Rectal smooth muscle tissue (tissue), 1 donor: Measurements from ENCODE around the gene RPS6KC1.
A peak's percentile ranks its signal among the peaks of the same experiment; 100 is the strongest.
"Not testable (repeated sequence)": the region's sequence is repeated elsewhere in the genome, so short reads cannot be mapped to it uniquely, and the experiment has no call there.

Experiments
- H3K27ac ChIP-seq: one replicate; pipeline ENCODE4 v1.7.0; 2013; ENCODE audit warnings: low read depth, low read length, inconsistent platforms
- H3K27me3 ChIP-seq: one replicate; pipeline ENCODE4 v1.7.0; 2013; ENCODE audit warnings: low read length; ENCODE audit not compliant: control insufficient read depth, insufficient read depth
- H3K36me3 ChIP-seq: one replicate; pipeline ENCODE4 v1.7.0; 2013; ENCODE audit warnings: low read length; ENCODE audit not compliant: control insufficient read depth, insufficient read depth
- H3K4me1 ChIP-seq: one replicate; pipeline ENCODE4 v1.7.0; 2013; ENCODE audit warnings: low read length; ENCODE audit not compliant: control insufficient read depth, insufficient read depth
- H3K4me3 ChIP-seq: one replicate; pipeline ENCODE4 v1.7.0; 2013; ENCODE audit warnings: low read length
- H3K9ac ChIP-seq: one replicate; pipeline ENCODE4 v1.7.0; 2013; ENCODE audit warnings: low read length

Gene RPS6KC1

DNA sequence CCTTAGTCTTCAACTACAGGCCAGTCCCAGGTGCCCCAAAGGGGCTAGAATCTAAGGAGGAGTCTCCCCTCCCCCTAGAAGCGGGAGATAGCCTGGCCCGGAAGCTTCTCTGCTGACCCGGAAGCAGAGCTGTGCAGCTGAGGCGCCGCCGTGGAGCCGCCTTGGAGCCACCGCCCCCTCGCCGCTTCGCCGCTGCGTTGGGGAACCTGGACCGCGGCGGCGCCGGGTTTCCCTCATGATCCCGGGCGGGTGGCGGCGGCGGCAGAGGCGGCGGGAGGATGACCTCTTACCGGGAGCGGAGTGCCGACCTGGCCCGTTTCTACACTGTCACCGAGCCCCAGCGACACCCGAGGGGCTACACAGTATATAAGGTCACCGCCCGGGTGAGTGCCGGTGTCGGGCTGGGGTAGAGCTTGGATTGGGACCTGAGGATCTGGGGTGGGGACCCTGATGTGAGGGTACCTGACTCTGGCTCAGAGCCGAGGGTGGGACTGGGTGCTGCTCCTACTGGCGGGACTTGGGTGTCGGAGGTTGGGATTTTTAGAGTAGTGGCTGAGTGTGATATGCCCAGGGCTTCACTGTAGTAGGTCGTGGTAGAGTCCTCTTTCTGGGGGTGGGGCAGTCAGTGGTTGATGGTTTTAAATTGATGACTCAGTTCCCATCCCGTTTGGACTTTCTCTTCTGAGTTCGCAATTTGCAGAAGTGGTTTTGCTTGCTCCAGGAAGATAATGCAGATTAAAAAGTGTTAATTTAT is at the start of gene RPS6KC1:
Gene RPS6KC1 (plus strand): TSS at position 115 of the 754 bp plus-strand sequence. CDS start 164 bp downstream, at position 279.
- Histone ChIP-seq H3K4me3 (peak within 1 kb of the TSS; percentile 95), H3K27ac (peak within 1 kb of the TSS; percentile 83), H3K27me3 (peaks cover 4% of the 10 kb centered on the region), H3K36me3 (no peaks in the 10 kb centered on the region), H3K9ac (peak within 1 kb of the TSS; percentile 68), H3K4me1 (peaks cover 8% of the 10 kb centered on the region)

- Histone ChIP-seq H3K36me3 (peaks cover 6% of the 10 kb centered on the region), H3K27me3 (no peaks in the 10 kb centered on the region), H3K9ac (no peak overlapping the region), H3K27ac (no peak overlapping the region), H3K4me1 (no peaks in the 10 kb centered on the region), H3K4me3 (no peak overlapping the region)
Observed at GRCh38 chr1:213003256-213003655, 47.8 kb upstream of the RPS6KC1 start.

GRCh38 chr1:213008564-213008963 is 42.5 kb upstream of the RPS6KC1 start:
- Histone ChIP-seq H3K36me3 (peaks cover 7% of the 10 kb centered on the region), H3K27ac (no peak overlapping the region), H3K9ac (no peak overlapping the region), H3K4me1 (no peaks in the 10 kb centered on the region), H3K4me3 (no peak overlapping the region), H3K27me3 (no peaks in the 10 kb centered on the region)

GRCh38 chr1:213014642-213015041 is 36.4 kb upstream of the RPS6KC1 start:
- Histone ChIP-seq H3K4me1 (peaks cover 8% of the 10 kb centered on the region), H3K27me3 (no peaks in the 10 kb centered on the region), H3K4me3 (peak overlapping the region; percentile 98), H3K9ac (peak overlapping the region; percentile 83), H3K27ac (peak overlapping the region; percentile 91), H3K36me3 (peaks cover 4% of the 10 kb centered on the region)

- peak within 1 kb of the TSS; percentile 91 for H3K27ac ChIP-seq
Observed at GRCh38 chr1:213015099-213016050, 35.7 kb upstream of the RPS6KC1 start, which contains the start of gene ANGEL2. Gene ANGEL2, minus strand, starts transcription at chr1:213015867. Its CDS starts 196 bp downstream, at chr1:213015671.

DNA sequence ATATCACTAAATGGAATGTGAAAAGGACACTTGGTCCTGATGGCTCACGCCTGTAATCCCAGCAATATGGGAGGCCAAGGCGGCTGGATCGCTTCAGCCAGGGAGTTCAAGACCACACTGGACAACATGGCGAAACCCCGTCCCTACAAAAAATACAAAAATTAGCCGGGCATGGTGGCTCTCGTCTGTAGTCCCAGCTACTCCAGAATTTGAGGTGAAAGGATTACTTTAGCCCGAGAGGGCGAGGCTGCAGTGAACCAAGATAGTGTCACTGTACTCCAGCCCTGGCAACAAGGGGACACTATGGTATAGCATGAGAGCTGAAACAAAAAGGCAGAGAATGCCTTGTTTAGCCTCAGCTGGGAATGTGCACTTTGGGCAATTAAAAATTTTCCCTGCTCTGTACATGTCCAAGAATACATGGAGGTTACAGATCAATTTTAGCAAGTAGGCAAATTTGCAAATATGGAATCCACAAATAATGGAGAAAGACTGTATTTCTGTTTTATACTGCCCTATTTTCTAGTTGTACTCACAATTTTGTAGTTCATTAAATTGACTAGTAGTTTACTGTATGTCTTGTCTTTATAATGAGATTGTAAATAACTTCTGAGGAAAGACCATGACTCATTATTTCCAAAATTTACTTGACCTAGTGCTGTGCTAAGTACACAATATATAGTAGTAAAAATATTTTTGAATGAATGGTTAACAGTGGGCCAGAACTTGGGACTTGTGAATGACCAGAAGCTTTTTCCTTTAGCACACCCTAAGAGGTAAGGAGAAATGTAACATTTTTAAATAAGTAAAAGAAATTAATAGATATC is 33.4 kb upstream of the RPS6KC1 start:
- Histone ChIP-seq H3K27ac (no peak overlapping the region), H3K36me3 (no peaks in the 10 kb centered on the region), H3K4me1 (peaks cover 8% of the 10 kb centered on the region), H3K4me3 (no peak overlapping the region), H3K9ac (no peak overlapping the region), H3K27me3 (no peaks in the 10 kb centered on the region)

More at GRCh38 chr1:213015099-213016050, 35.7 kb upstream of the RPS6KC1 start, which contains the start of gene ANGEL2:
- Histone ChIP-seq H3K27me3 (no peaks in the 10 kb centered on the region), H3K36me3 (peaks cover 4% of the 10 kb centered on the region), H3K4me1 (peaks cover 8% of the 10 kb centered on the region), H3K9ac (peak within 1 kb of the TSS; percentile 83), H3K4me3 (peak within 1 kb of the TSS; percentile 98)

DNA sequence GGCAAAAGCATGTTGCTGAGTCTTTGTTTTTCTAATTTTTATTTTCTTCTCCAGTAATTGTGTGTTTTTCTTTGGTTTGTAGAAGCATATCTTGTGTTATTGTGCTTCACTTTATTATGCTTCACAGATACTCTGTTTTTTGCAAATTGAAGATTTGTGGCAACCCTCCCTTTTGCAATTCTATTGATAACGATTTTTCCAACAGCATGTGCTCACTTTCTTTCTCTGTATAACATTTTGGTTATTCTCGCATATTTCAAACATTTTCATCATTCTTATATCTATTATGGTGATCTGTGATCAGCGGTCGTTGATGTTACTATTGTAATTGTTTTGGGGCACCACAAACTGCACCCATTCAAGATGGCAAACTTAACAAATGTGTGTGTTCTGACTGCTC is 31.6 kb upstream of the RPS6KC1 start:
- H3K27me3 ChIP-seq, result no peaks in the 10 kb centered on the region

DNA sequence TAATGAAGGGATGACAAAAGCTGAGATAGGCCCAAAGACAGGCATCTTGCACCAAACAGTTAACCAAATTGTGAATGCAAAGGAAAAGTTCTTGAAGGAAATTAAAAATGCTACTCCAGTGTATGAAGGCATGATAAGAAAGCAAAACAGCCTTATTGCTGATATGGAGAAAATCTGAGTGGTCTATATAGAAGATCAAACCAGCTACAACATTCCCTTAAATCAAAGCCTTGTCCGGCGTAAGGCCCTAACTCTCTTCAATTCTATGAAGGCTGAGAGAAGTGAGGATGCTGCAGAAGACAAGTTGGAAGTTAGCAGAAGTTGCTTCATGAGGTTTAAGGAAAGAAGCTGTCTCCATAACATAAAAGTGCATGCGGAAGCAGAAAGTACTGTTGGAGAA is 31.0 kb upstream of the RPS6KC1 start:
- Histone ChIP-seq H3K27me3 (no peaks in the 10 kb centered on the region), H3K27ac (no peak overlapping the region), H3K36me3 (no peaks in the 10 kb centered on the region), H3K9ac (no peak overlapping the region), H3K4me3 (no peak overlapping the region), H3K4me1 (no peaks in the 10 kb centered on the region)

More for the DNA sequence above, 31.6 kb upstream of the RPS6KC1 start:
- H3K36me3 ChIP-seq, result no peaks in the 10 kb centered on the region
- H3K9ac ChIP-seq, result no peak overlapping the region
- peaks cover 2% of the 10 kb centered on the region for H3K4me1 ChIP-seq
- H3K27ac ChIP-seq, result no peak overlapping the region
- no peak overlapping the region for H3K4me3 ChIP-seq

GRCh38 chr1:213027024-213027423 is 24.0 kb upstream of the RPS6KC1 start:
- not testable (repeated sequence) for H3K9ac ChIP-seq, H3K4me1 ChIP-seq, H3K27ac ChIP-seq, H3K4me3 ChIP-seq, H3K36me3 ChIP-seq, H3K27me3 ChIP-seq

DNA sequence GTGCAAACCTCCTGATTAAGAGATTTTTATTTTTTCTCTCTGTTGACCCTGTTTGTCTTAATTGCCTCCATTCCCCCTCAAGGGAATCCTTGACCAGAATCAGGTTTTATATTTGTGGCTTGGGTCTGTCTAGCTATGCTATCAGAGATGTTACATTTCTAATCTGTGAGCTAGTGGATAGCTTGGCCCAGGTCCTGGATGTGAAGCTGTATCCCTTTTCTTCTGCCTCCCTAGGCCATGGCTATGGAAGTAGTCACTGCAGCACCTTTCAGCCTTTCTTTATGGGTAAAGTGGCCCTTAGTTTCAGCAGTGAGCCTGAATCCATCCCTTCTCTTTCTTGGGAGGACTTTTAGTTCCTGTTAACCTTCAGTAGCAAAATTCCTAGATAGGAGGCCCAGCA is 18.4 kb upstream of the RPS6KC1 start:
- H3K9ac ChIP-seq, result no peak overlapping the region
- no peak overlapping the region for H3K4me3 ChIP-seq
- no peaks in the 10 kb centered on the region for H3K4me1 ChIP-seq
- no peaks in the 10 kb centered on the region for H3K36me3 ChIP-seq
- H3K27ac ChIP-seq, result no peak overlapping the region
- no peaks in the 10 kb centered on the region for H3K27me3 ChIP-seq

DNA sequence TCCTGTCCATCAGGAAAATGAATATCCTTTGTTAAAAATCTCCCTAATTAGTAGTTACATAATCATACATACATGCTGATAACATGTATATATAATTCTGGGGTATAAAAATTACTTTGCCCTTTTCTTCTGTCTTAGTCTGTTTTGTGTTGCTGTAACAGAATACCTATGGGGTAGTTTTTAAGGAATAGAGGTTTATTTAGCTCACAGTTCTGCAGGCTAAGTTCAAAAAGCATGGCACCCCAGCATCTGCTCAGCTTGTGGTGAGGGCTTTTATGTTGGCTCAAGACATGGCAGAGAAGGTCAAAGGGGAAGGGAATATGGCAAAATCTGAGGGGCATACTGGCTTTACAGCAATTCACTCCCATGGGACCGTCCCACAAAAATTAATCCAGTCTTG is 16.3 kb upstream of the RPS6KC1 start:
- H3K9ac ChIP-seq, result no peak overlapping the region
- H3K4me3 ChIP-seq, result no peak overlapping the region
- no peaks in the 10 kb centered on the region for H3K4me1 ChIP-seq
- no peaks in the 10 kb centered on the region for H3K27me3 ChIP-seq
- H3K36me3 ChIP-seq, result no peaks in the 10 kb centered on the region
- no peak overlapping the region for H3K27ac ChIP-seq

DNA sequence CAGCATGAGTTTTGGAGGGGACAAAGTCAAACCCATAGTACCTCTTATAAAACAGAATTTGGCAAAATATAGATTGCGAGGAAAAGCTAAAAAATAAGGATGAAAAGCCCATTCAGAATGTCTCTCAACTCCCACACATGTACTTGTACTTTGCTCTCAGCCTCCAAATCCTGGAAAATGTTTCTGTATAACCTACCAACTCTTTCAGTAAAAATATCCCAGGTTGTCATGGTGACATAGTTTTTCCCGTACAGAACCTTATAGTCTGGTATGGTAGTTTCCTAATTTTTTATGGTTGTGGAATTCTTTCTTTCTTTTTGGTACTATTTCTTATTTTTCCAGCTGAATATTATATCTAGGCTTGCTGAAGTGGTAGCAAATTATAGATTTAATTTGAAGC is 15.5 kb upstream of the RPS6KC1 start:
- no peak overlapping the region for H3K4me3 ChIP-seq
- no peaks in the 10 kb centered on the region for H3K27me3 ChIP-seq
- H3K36me3 ChIP-seq, result no peaks in the 10 kb centered on the region
- H3K9ac ChIP-seq, result no peak overlapping the region
- no peaks in the 10 kb centered on the region for H3K4me1 ChIP-seq
- no peak overlapping the region for H3K27ac ChIP-seq
